Smooth muscle cell (in vitro differentiated cells): ENCODE measurements around the gene GPR18. TPM values are rescaled to one million over a fixed set of nuclear protein-coding genes. Genes with fewer than 3 reads are reported as not detected.
"Not testable (repeated sequence)": the region's sequence is repeated elsewhere in the genome, so short reads cannot be mapped to it uniquely, and the experiment has no call there.

ENCODE experiments used
- DNase-seq: peaks from one replicate; lab custom pipeline; 2025; ENCODE audit not compliant: unreplicated experiment; lab: John Stamatoyannopoulos, UW
- H2AFZ ChIP-seq: fragments of 200-600 bp; sonication (generic); 2 replicates; pipeline ENCODE4 v1.6.0; 2016; ENCODE audit warnings: antibody characterized with exemption, low read depth, mild to moderate bottlenecking
- H3F3A ChIP-seq: fragments of 200-600 bp; sonication (generic); 2 replicates; pipeline ENCODE4 v1.6.0; 2017; ENCODE audit warnings: antibody characterized with exemption, low read depth
- H3K27ac ChIP-seq: fragments of 200-600 bp; sonication (generic); 2 replicates; pipeline ENCODE4 v1.5.1; 2016; ENCODE audit warnings: low read depth, mild to moderate bottlenecking
- H3K27me3 ChIP-seq: fragments of 200-600 bp; sonication (generic); 2 replicates; pipeline ENCODE4 v1.6.1; 2016; ENCODE audit warnings: low read depth, mild to moderate bottlenecking
- H3K36me3 ChIP-seq: fragments of 200-600 bp; sonication (generic); 2 replicates; pipeline ENCODE4 v1.5.1; 2016; ENCODE audit warnings: low read depth
- H3K4me1 ChIP-seq: fragments of 200-600 bp; sonication (generic); 2 replicates; pipeline ENCODE4 v1.5.1; 2016; ENCODE audit warnings: low read depth
- H3K4me2 ChIP-seq: fragments of 200-600 bp; sonication (generic); 2 replicates; pipeline ENCODE4 v1.6.0; 2016; ENCODE audit warnings: mild to moderate bottlenecking
- H3K4me3 ChIP-seq: fragments of 200-600 bp; sonication (generic); 2 replicates; pipeline ENCODE4 v1.5.1; 2016; ENCODE audit warnings: mild to moderate bottlenecking
- H3K79me2 ChIP-seq: fragments of 200-600 bp; sonication (generic); 2 replicates; pipeline ENCODE4 v1.6.0; 2016; ENCODE audit warnings: low read depth, mild to moderate bottlenecking
- H3K9ac ChIP-seq: fragments of 200-600 bp; sonication (generic); 2 replicates; pipeline ENCODE4 v1.6.0; 2016; ENCODE audit warnings: low read depth
- H3K9me3 ChIP-seq: fragments of 200-600 bp; sonication (generic); replicated peaks from 2 replicates; pipeline ENCODE4 v1.5.1; 2016; ENCODE audit warnings: low read depth
- H4K20me1 ChIP-seq: fragments of 200-600 bp; sonication (generic); 2 replicates; pipeline ENCODE4 v1.6.0; 2016; ENCODE audit warnings: low read depth
- CTCF ChIP-seq: fragments of 200-600 bp; sonication (generic); IDR thresholded peaks from 2 replicates; pipeline ENCODE4 v1.5.1; 2017; ENCODE audit warnings: borderline replicate concordance, mild to moderate bottlenecking, antibody characterized with exemption; ENCODE audit not compliant: insufficient read depth, poor library complexity, severe bottlenecking
- WGBS: methylation state at CpG from one replicate; pipeline ENCODE4 v1.1.7; 2016; ENCODE audit warnings: low lambda C conversion rate; 5-methylcytosine and 5-hydroxymethylcytosine counted together
- polyA plus RNA-seq: library from polyadenylated mRNA; unstranded; fragments of >200 nt; fragmentation: Nextera tagmentation; extraction: Ambion mirVana; gene quantifications from 2 replicates; pipeline ENCODE4 v1.2.1, GENCODE V29; 2016
- total RNA-seq: library from RNA; depleted of rRNA; stranded (reverse); fragments of >200 nt; gene quantifications from 2 replicates; pipeline ENCODE4 v1.2.3, GENCODE V29; 2014

GPR18 gene
- total and polyA plus RNA-seq, 2 experiments from 2014 or later = not detected

GRCh38 chr13:99214731-99215130, 43.4 kb downstream of the GPR18 start:
- H3K27me3 ChIP-seq = no peaks in the 10 kb centered on the region
- H3K79me2 ChIP-seq = peaks cover 91% of the 10 kb centered on the region
- H3F3A ChIP-seq = no peaks in the 10 kb centered on the region
- no peak overlapping the region for H3K4me2 ChIP-seq
- no peaks in the 10 kb centered on the region for H3K36me3 ChIP-seq
- TF ChIP-seq CTCF = no peak
- H4K20me1 ChIP-seq = peaks cover 100% of the 10 kb centered on the region
- no peak for DNase-seq
- no peaks in the 10 kb centered on the region for H3K4me1 ChIP-seq
- no peak overlapping the region for H2AFZ ChIP-seq
- no peak overlapping the region for H3K4me3 ChIP-seq
- no peaks in the 10 kb centered on the region for H3K9me3 ChIP-seq
- 96% methylated on average over 1 of the region's 1 CpG for WGBS
- no peak overlapping the region for H3K9ac ChIP-seq
- H3K27ac ChIP-seq = no peak overlapping the region

- Histone ChIP-seq H3K36me3 (no peaks in the 10 kb centered on the region), H3K4me1 (no peaks in the 10 kb centered on the region), H3K9me3 (no peaks in the 10 kb centered on the region), H2AFZ (no peak overlapping the region), H3K9ac (no peak overlapping the region), H3K79me2 (peaks cover 90% of the 10 kb centered on the region), H3K4me3 (no peak overlapping the region), H3K27me3 (no peaks in the 10 kb centered on the region), H3K27ac (no peak overlapping the region), H4K20me1 (peaks cover 100% of the 10 kb centered on the region), H3F3A (no peaks in the 10 kb centered on the region), H3K4me2 (no peak overlapping the region)
- DNase-seq = no peak
- TF ChIP-seq CTCF = no peak
- WGBS = 68% methylated on average over 7 of the region's 7 CpGs
Measured at GRCh38 chr13:99214232-99214631, 43.9 kb downstream of the GPR18 start.

GRCh38 chr13:99211421-99212035, 46.7 kb downstream of the GPR18 start:
- H3K9ac ChIP-seq = no peak overlapping the region
- H3K27ac ChIP-seq = no peak overlapping the region
- peaks cover 100% of the 10 kb centered on the region for H4K20me1 ChIP-seq
- no peaks in the 10 kb centered on the region for H3K9me3 ChIP-seq
- H3K79me2 ChIP-seq = peaks cover 83% of the 10 kb centered on the region
- H3F3A ChIP-seq = no peaks in the 10 kb centered on the region
- H3K27me3 ChIP-seq = no peaks in the 10 kb centered on the region
- TF ChIP-seq CTCF = no peak
- H3K4me1 ChIP-seq = no peaks in the 10 kb centered on the region
- H3K4me3 ChIP-seq = no peak overlapping the region
- WGBS = 92% methylated on average over 5 of the region's 5 CpGs
- no peak for DNase-seq
- H3K36me3 ChIP-seq = no peaks in the 10 kb centered on the region
- no peak overlapping the region for H3K4me2 ChIP-seq
- H2AFZ ChIP-seq = no peak overlapping the region

- WGBS = 97% methylated on average over 9 of the region's 9 CpGs
Measured at GRCh38 chr13:99210627-99211026, 47.6 kb downstream of the GPR18 start.

More at GRCh38 chr13:99210627-99211026, 47.6 kb downstream of the GPR18 start:
- not testable (repeated sequence) for DNase-seq, H3K9ac ChIP-seq, H2AFZ ChIP-seq, H3K27ac ChIP-seq, H3K4me1 ChIP-seq, H3F3A ChIP-seq, H3K4me2 ChIP-seq, H3K27me3 ChIP-seq, H3K4me3 ChIP-seq, H3K36me3 ChIP-seq, H3K9me3 ChIP-seq
- peaks cover 74% of the 10 kb centered on the region for H3K79me2 ChIP-seq
- peaks cover 100% of the 10 kb centered on the region for H4K20me1 ChIP-seq
